SKM-1 (cell line): ENCODE measurements around the gene NCBP3.
"Not testable (repeated sequence)": the region's sequence is repeated elsewhere in the genome, so short reads cannot be mapped to it uniquely, and the experiment has no call there.

Experiments used
- DNase-seq: peaks from one replicate; lab custom pipeline; 2025; ENCODE audit not compliant: unreplicated experiment; lab: John Stamatoyannopoulos, UW

The NCBP3 gene

GRCh38 chr17:3794152-3794551 is 51.9 kb downstream of the NCBP3 start:
- not testable (repeated sequence) for DNase-seq

- DNase-seq, result not testable (repeated sequence)
Measured at GRCh38 chr17:3793258-3793657, 52.8 kb downstream of the NCBP3 start.

- no peak for DNase-seq
Measured at GRCh38 chr17:3792481-3792880, 53.6 kb downstream of the NCBP3 start.

- no peak for DNase-seq
Measured at GRCh38 chr17:3788200-3788599, 57.8 kb downstream of the NCBP3 start.

- DNase-seq, result not testable (repeated sequence)
Measured at GRCh38 chr17:3785323-3785722, 60.7 kb downstream of the NCBP3 start.

GRCh38 chr17:3782751-3783150 is 63.3 kb downstream of the NCBP3 start:
- no peak for DNase-seq

GRCh38 chr17:3780986-3781385 is 65.1 kb downstream of the NCBP3 start:
- no peak for DNase-seq

GRCh38 chr17:3777366-3778120 is 68.5 kb downstream of the NCBP3 start:
- DNase-seq, result no peak

GRCh38 chr17:3773966-3774365 is 72.1 kb downstream of the NCBP3 start:
- DNase-seq, result no peak

- no peak for DNase-seq
Measured at GRCh38 chr17:3773511-3773910, 72.5 kb downstream of the NCBP3 start.

- no peak for DNase-seq
Measured at GRCh38 chr17:3772764-3773163, 73.3 kb downstream of the NCBP3 start.

- no peak for DNase-seq
Measured at GRCh38 chr17:3771140-3771539, 74.9 kb downstream of the NCBP3 start.

- DNase-seq, result no peak
Measured at GRCh38 chr17:3770466-3770865, 75.6 kb downstream of the NCBP3 start.

GRCh38 chr17:3768769-3769168 is 77.3 kb downstream of the NCBP3 start:
- no peak for DNase-seq

GRCh38 chr17:3768341-3768740 is 77.7 kb downstream of the NCBP3 start:
- DNase-seq, result no peak

GRCh38 chr17:3766779-3767178 is 79.3 kb downstream of the NCBP3 start:
- DNase-seq, result no peak

GRCh38 chr17:3765981-3766380 is 80.1 kb downstream of the NCBP3 start:
- no peak for DNase-seq

- DNase-seq, result no peak
Measured at GRCh38 chr17:3763777-3764170, 82.3 kb downstream of the NCBP3 start.

- no peak for DNase-seq
Measured at GRCh38 chr17:3762922-3763776, 82.9 kb downstream of the NCBP3 start.

- no peak for DNase-seq
Measured at GRCh38 chr17:3761918-3762380, 84.1 kb downstream of the NCBP3 start.

- no peak for DNase-seq
Measured at GRCh38 chr17:3761036-3761917, 84.8 kb downstream of the NCBP3 start.
